HTR-8/SVneo (cell line): ENCODE measurements around the gene LDLRAD4.
"Not testable (repeated sequence)": the region's sequence is repeated elsewhere in the genome, so short reads cannot be mapped to it uniquely, and the experiment has no call there.

Source experiments
- DNase-seq: peaks from one replicate; pipeline ENCODE4 v3.0.0; 2011; ENCODE audit warnings: low spot score, mixed read lengths; ENCODE audit not compliant: insufficient read length
- FAIRE-seq: peaks from 2 replicates; lab custom pipeline; 2011; peaks lifted over from hg19 to GRCh38; lab: Jason Lieb, UNC

The LDLRAD4 gene

GRCh38 chr18:13487237-13487636 lies 268.7 kb downstream of the LDLRAD4 start:
- FAIRE-seq (no peak), DNase-seq (no peak)

- DNase-seq, result no peak
- FAIRE-seq, result no peak
Measured at GRCh38 chr18:13488281-13488929, 269.8 kb downstream of the LDLRAD4 start.

- DNase-seq, FAIRE-seq: not testable (repeated sequence)
Measured at GRCh38 chr18:13489303-13489702, 270.7 kb downstream of the LDLRAD4 start.

GRCh38 chr18:13491138-13491537 lies 272.6 kb downstream of the LDLRAD4 start:
- FAIRE-seq (no peak), DNase-seq (no peak)

- FAIRE-seq, result no peak
- DNase-seq, result no peak
Measured at GRCh38 chr18:13492314-13492713, 273.8 kb downstream of the LDLRAD4 start.

GRCh38 chr18:13493079-13493478 lies 274.5 kb downstream of the LDLRAD4 start:
- no peak for DNase-seq
- no peak for FAIRE-seq

- no peak for FAIRE-seq
- DNase-seq, result no peak
Measured at GRCh38 chr18:13493725-13494124, 275.2 kb downstream of the LDLRAD4 start.

- DNase-seq, result no peak
- FAIRE-seq, result no peak
Measured at GRCh38 chr18:13494871-13495445, 276.4 kb downstream of the LDLRAD4 start.

GRCh38 chr18:13495961-13496360 lies 277.4 kb downstream of the LDLRAD4 start:
- FAIRE-seq, result no peak
- no peak for DNase-seq

GRCh38 chr18:13496691-13497281 lies 278.2 kb downstream of the LDLRAD4 start:
- FAIRE-seq (no peak), DNase-seq (no peak)

GRCh38 chr18:13499803-13500202 lies 281.2 kb downstream of the LDLRAD4 start:
- no peak for DNase-seq
- no peak for FAIRE-seq

GRCh38 chr18:13500227-13500865 lies 281.8 kb downstream of the LDLRAD4 start:
- DNase-seq (peak; percentile 31), FAIRE-seq (no peak)

GRCh38 chr18:13500869-13501542 lies 282.4 kb downstream of the LDLRAD4 start:
- FAIRE-seq, result no peak
- DNase-seq, result peak; percentile 27

GRCh38 chr18:13501543-13501887 lies 283.0 kb downstream of the LDLRAD4 start:
- no peak for FAIRE-seq
- DNase-seq, result no peak

GRCh38 chr18:13501891-13502290 lies 283.3 kb downstream of the LDLRAD4 start:
- no peak for FAIRE-seq
- DNase-seq, result no peak

- no peak for DNase-seq
- FAIRE-seq, result no peak
Measured at GRCh38 chr18:13502585-13502984, 284.0 kb downstream of the LDLRAD4 start.

- FAIRE-seq (no peak), DNase-seq (no peak)
Measured at GRCh38 chr18:13503836-13504235, 285.3 kb downstream of the LDLRAD4 start.

- DNase-seq (no peak), FAIRE-seq (no peak)
Measured at GRCh38 chr18:13505780-13506345, 287.3 kb downstream of the LDLRAD4 start.

GRCh38 chr18:13510594-13510993 lies 292.0 kb downstream of the LDLRAD4 start:
- FAIRE-seq (no peak), DNase-seq (no peak)

- DNase-seq (no peak), FAIRE-seq (no peak)
Measured at GRCh38 chr18:13511961-13512577, 293.5 kb downstream of the LDLRAD4 start.
